Pancreas (tissue), 10 donors: ENCODE data around the gene CCDC148. TPM values are rescaled to one million over a fixed set of nuclear protein-coding genes. Genes with fewer than 3 reads are reported as not detected.
A peak's percentile ranks its signal among the peaks of the same experiment; 100 is the strongest.

Experiments used
- ATAC-seq, 4 donors: fragments of 200-7000 bp; cut with Tn5 transposase; one replicate each; pipeline versions ENCODE4 v1.8.0 to v1.9.1; 2020; ENCODE audit warnings: mild to moderate bottlenecking in 4 of 4, moderate library complexity in 4 of 4
- DNase-seq, 6 donors: peaks; one replicate each; pipeline ENCODE4 v3.0.0-alpha.2; 2020
- FAIRE-seq: peaks from 2 replicates; lab custom pipeline; 2012; peaks lifted over from hg19 to GRCh38; lab: Jason Lieb, UNC
- H3K27ac ChIP-seq, 4 donors: fragments of 200-600 bp; sonication (generic); 1 replicate in 3 of 4; 2 replicates in 1 of 4; pipeline versions ENCODE4 v1.5.0 to v1.8.0; 2020
- H3K27me3 ChIP-seq, 4 donors: fragments of 200-600 bp; one replicate each; pipeline ENCODE4 v1.8.0; 2021
- H3K36me3 ChIP-seq, 3 donors: fragments of 200-600 bp; sonication (generic) in 1 of 3; one replicate each; pipeline versions ENCODE4 v1.5.0 to v1.8.0; 2020 to 2021
- H3K4me1 ChIP-seq, 3 donors: fragments of 200-600 bp; one replicate each; pipeline ENCODE4 v1.8.0; 2021
- H3K4me3 ChIP-seq, 4 donors: fragments of 200-600 bp; sonication (generic) in 2 of 4; one replicate each; pipeline versions ENCODE4 v1.5.0 to v1.8.0; 2020 to 2021
- H3K9me3 ChIP-seq, 4 donors: fragments of 200-600 bp; one replicate each; pipeline ENCODE4 v1.8.0; 2021
- WGBS, 2 donors: extraction: QIAGEN DNeasy Blood & Tissue Kit; methylation state at CpG; one replicate each; pipeline ENCODE4 v1.1.7; 2013; 5-methylcytosine and 5-hydroxymethylcytosine counted together
- intact Hi-C, 3 donors: fragments of 100-400 bp; cut with DNase I; formaldehyde crosslinking; loops; one replicate each; pipeline versions ENCODE4 v1.11.1 to v1.14.2; 2022
- polyA plus RNA-seq, 2 donors: library from polyadenylated mRNA; stranded (reverse); fragments of 200-250 nt; gene quantifications; one replicate each; pipeline ENCODE4 v1.2.3, GENCODE V29; 2013
- total RNA-seq, 6 donors: library from RNA; stranded (reverse); fragmentation: NEBNext Ultra II Directional in 4 of 6; extraction: Animal tissue kit (Norgen Biotek cat#: 25700) in 4 of 6; gene quantifications; one replicate each; pipeline versions ENCODE4 v1.2.1 to v1.2.4, GENCODE V29; 2021 to 2023
- TF ChIP-seq, protein P1 (sequence below), 4 donors: fragments of 200-600 bp; sonication (generic) in 3 of 4; IDR thresholded peaks; one replicate each; pipeline versions ENCODE4 v1.5.0 to v1.8.0; 2021; ENCODE audit warnings: antibody characterized with exemption in 4 of 4
- donor health status: healthy with polysubstance abuse.
- donor health status: DM: no; HTN: no; CAD: no; lungs with moderate emphysema.
- donor health status: DM: no; HTN: no; CAD: no.
- donor health status: control.
- donor health status: control.
- donor health status: Bipolar disorder and iron deficiency.
- donor health status: DM: yes; HTN: yes; CAD: no.
- donor health status: DM: no; HTN: no; CAD: no.
- donor health status: DM: no; HTN: no; CAD: no.
- donor health status: DM: yes; HTN: yes; CAD: no.

The CCDC148 gene
- total and polyA plus RNA-seq, 8 donors = 0.38 to 1.5 (median 0.79) TPM

DNA sequence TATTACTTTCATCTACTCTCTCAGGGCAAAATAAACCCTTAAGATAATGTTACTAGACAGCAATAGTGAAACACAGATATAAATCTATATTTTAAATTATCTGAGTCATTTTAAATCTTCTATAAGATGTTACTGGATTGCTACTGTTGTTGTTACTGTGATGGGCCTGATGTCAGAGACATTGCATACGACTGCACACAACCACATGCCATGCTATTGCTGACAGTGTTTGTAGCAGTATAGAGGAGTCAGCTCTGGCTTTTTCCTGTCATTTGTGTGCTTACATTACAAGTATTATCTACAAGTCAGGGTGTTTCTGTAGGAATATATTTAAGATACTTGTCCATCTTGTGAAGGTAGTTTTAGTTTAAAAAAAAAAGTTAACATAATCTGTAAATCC is 63.9 kb downstream of the CCDC148 start:
- 0 to 53% methylated on average over 1 of the region's 1 CpG for WGBS, 2 donors
- intact Hi-C loops = no loop called here
- Histone ChIP-seq H3K4me1 (peaks cover 0 to 4% (median 0%) of the 10 kb centered on the region in 3 donors), H3K36me3 (no peaks in the 10 kb centered on the region), H3K27ac (no peak overlapping the region), H3K27me3 (no peaks in the 10 kb centered on the region), H3K9me3 (no peaks in the 10 kb centered on the region), H3K4me3 (no peak overlapping the region)
- FAIRE-seq (no peak), ATAC-seq (no peak), DNase-seq (no peak)
- TF ChIP-seq, protein P1, sequence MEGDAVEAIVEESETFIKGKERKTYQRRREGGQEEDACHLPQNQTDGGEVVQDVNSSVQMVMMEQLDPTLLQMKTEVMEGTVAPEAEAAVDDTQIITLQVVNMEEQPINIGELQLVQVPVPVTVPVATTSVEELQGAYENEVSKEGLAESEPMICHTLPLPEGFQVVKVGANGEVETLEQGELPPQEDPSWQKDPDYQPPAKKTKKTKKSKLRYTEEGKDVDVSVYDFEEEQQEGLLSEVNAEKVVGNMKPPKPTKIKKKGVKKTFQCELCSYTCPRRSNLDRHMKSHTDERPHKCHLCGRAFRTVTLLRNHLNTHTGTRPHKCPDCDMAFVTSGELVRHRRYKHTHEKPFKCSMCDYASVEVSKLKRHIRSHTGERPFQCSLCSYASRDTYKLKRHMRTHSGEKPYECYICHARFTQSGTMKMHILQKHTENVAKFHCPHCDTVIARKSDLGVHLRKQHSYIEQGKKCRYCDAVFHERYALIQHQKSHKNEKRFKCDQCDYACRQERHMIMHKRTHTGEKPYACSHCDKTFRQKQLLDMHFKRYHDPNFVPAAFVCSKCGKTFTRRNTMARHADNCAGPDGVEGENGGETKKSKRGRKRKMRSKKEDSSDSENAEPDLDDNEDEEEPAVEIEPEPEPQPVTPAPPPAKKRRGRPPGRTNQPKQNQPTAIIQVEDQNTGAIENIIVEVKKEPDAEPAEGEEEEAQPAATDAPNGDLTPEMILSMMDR (IDR thresholded peaks at IDR 0.05) = no peak

DNA sequence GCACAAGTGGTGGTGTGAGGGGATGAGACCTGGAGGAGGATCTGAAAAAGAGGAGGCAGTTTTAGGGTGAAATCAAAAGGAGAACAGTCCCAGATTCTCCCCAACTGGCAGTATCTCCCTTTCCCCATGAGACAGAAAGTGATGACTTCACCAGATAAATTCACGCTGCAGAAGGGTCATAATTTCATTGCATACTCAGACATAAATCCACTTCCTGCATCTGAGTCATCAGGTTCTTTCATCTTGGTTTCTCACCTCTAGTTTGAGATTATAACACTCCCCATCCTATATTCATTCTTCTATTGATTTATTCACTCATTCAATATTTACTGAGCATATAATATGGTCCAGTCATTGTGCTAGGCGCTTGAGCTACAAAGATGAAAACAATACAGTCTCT is 64.7 kb downstream of the CCDC148 start:
- no peaks in the 10 kb centered on the region for H3K27me3 ChIP-seq
- 82 to 92% methylated on average over 2 of the region's 2 CpGs for WGBS, 2 donors
- TF ChIP-seq, protein P1 (IDR thresholded peaks at IDR 0.05) = no peak
- no peak overlapping the region for H3K27ac ChIP-seq
- FAIRE-seq (no peak), ATAC-seq (no peak), DNase-seq (no peak)
- H3K36me3 ChIP-seq = no peaks in the 10 kb centered on the region
- H3K9me3 ChIP-seq = no peaks in the 10 kb centered on the region
- peaks cover 0 to 4% (median 0%) of the 10 kb centered on the region in 3 donors for H3K4me1 ChIP-seq
- intact Hi-C loops = no loop called here
- no peak overlapping the region for H3K4me3 ChIP-seq

DNA sequence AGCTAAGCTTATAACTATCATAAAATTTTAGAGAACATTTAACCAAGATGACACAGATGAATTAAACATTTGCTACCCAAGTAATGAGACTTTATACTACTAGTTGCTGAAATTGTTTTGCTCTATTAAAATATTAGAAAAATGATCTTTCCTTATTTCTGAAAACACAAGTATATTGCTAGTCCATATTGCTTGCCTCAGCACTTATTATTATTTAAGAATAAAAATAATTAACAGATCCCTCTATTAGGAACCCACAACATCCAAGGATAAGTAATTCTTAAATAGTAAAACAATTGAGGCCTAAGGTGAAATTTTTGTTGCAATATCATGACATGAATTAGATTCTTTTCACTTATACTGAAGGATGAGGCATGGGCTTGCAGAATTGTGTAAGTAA is 65.2 kb downstream of the CCDC148 start:
- Histone ChIP-seq H3K4me3 (no peak overlapping the region), H3K27ac (no peak overlapping the region), H3K36me3 (no peaks in the 10 kb centered on the region), H3K27me3 (no peaks in the 10 kb centered on the region), H3K9me3 (no peaks in the 10 kb centered on the region), H3K4me1 (peaks cover 0 to 4% (median 0%) of the 10 kb centered on the region in 3 donors)
- intact Hi-C loops = no loop called here
- no peak for DNase-seq
- no peak for ATAC-seq
- peak; percentile 37 for FAIRE-seq
- TF ChIP-seq, protein P1 (IDR thresholded peaks at IDR 0.05) = no peak

DNA sequence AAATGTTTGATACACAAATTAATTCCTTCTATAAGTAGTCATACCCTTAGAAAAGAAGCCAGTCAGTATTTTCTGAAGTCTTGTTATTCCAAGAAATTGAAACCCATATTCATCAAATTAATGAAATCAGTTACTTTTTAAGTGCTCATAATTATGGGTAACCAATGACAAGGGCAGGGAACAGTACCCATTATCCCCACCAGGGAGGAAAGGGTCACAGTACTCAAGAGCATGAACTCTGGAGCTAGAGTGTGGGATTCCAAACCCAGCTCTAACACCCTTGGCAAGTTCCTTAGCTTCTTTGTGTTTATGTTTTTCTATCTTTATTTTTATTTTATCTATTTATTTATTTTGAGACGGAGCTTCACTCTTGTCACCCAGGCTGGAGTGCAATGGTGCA is 68.4 kb downstream of the CCDC148 start:
- TF ChIP-seq, protein P1 (IDR thresholded peaks at IDR 0.05) = no peak
- 81 to 100% methylated on average over 1 of the region's 1 CpG for WGBS, 2 donors
- H3K27ac ChIP-seq = no peak overlapping the region
- H3K36me3 ChIP-seq = no peaks in the 10 kb centered on the region
- ATAC-seq = no peak
- no peak overlapping the region for H3K4me3 ChIP-seq
- no peak for DNase-seq
- FAIRE-seq = no peak
- H3K4me1 ChIP-seq = no peaks in the 10 kb centered on the region
- intact Hi-C loops = no loop called here
- H3K27me3 ChIP-seq = no peaks in the 10 kb centered on the region
- H3K9me3 ChIP-seq = no peaks in the 10 kb centered on the region

DNA sequence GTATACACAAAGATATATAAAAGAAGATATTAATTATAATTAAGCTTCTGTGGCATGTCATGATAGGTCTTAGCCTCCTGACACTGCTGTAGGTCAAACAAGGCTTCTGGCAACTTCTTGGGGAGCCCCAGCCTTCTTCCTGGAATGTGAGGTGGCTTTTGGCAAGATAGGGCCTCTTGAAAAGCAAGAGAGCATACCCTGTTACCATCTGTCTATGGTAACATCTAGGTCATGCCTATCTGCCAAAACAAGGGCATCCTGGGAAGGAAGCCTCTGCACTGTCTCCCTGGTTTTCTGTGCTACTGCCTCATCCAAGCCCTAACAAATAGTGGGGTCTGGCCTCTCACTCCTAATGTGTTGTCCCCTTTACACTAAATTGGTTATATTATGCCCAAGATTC is 70.9 kb downstream of the CCDC148 start:
- H3K27me3 ChIP-seq = no peaks in the 10 kb centered on the region
- intact Hi-C loops = no loop called here
- H3K36me3 ChIP-seq = no peaks in the 10 kb centered on the region
- H3K9me3 ChIP-seq = no peaks in the 10 kb centered on the region
- ATAC-seq (no peak), DNase-seq (no peak), FAIRE-seq (no peak)
- no peaks in the 10 kb centered on the region for H3K4me1 ChIP-seq
- TF ChIP-seq, protein P1 (IDR thresholded peaks at IDR 0.05) = no peak
- no peak overlapping the region for H3K27ac ChIP-seq
- H3K4me3 ChIP-seq = no peak overlapping the region
